HUES48 (cell line): ENCODE measurements around the gene GOLGA2.

ENCODE experiments used
- H3K27ac ChIP-seq: one replicate; pipeline ENCODE4 v1.7.0; 2013; ENCODE audit warnings: low read depth, low read length, inconsistent platforms
- H3K27me3 ChIP-seq: 2 replicates; pipeline ENCODE4 v1.6.1; 2013; ENCODE audit warnings: mild to moderate bottlenecking, low read length; ENCODE audit not compliant: control insufficient read depth, insufficient read depth
- H3K36me3 ChIP-seq: 2 replicates; pipeline ENCODE4 v1.6.1; 2013; ENCODE audit warnings: low read length; ENCODE audit not compliant: control insufficient read depth, insufficient read depth
- H3K4me1 ChIP-seq: 2 replicates; pipeline ENCODE4 v1.6.1; 2013; ENCODE audit warnings: mild to moderate bottlenecking, low read length; ENCODE audit not compliant: control insufficient read depth, insufficient read depth
- H3K4me3 ChIP-seq: 2 replicates; pipeline ENCODE4 v1.5.1; 2013; ENCODE audit warnings: mild to moderate bottlenecking, low read depth, low read length
- H3K9ac ChIP-seq: 2 replicates; pipeline ENCODE4 v1.6.1; 2013; ENCODE audit warnings: mild to moderate bottlenecking, low read depth, low read length, moderate library complexity
- H3K9me3 ChIP-seq: 2 replicates; pipeline ENCODE4 v1.6.1; 2013; ENCODE audit warnings: low read length; ENCODE audit not compliant: control insufficient read depth, insufficient read depth

Gene GOLGA2

GRCh38 chr9:128216781-128217553 lies 58.8 kb downstream of the GOLGA2 start:
- H3K9me3 ChIP-seq: no peaks in the 10 kb centered on the region
- no peak overlapping the region for H3K9ac ChIP-seq
- no peak overlapping the region for H3K27ac ChIP-seq
- peaks cover 9% of the 10 kb centered on the region; the same call in 1 of the 2 replicates for H3K4me1 ChIP-seq
- H3K4me3 ChIP-seq: no peak overlapping the region
- peaks cover 6% of the 10 kb centered on the region; the same call in 1 of the 2 replicates for H3K27me3 ChIP-seq
- peaks cover 11% of the 10 kb centered on the region for H3K36me3 ChIP-seq

- Histone ChIP-seq H3K4me1 (peaks cover 9% of the 10 kb centered on the region; the same call in 1 of the 2 replicates), H3K4me3 (no peak overlapping the region), H3K27me3 (peaks cover 6% of the 10 kb centered on the region; the same call in 1 of the 2 replicates), H3K9me3 (no peaks in the 10 kb centered on the region), H3K36me3 (peaks cover 9% of the 10 kb centered on the region), H3K9ac (no peak overlapping the region), H3K27ac (no peak overlapping the region)
Observed at GRCh38 chr9:128215491-128216409, 60.1 kb downstream of the GOLGA2 start.

- H3K9me3 ChIP-seq: no peaks in the 10 kb centered on the region
- H3K27ac ChIP-seq: peak overlapping the region; percentile 10
- H3K36me3 ChIP-seq: peaks cover 2% of the 10 kb centered on the region
- peaks cover 6% of the 10 kb centered on the region; the same call in 1 of the 2 replicates for H3K27me3 ChIP-seq
- peaks cover 9% of the 10 kb centered on the region; the same call in 1 of the 2 replicates for H3K4me1 ChIP-seq
- H3K4me3 ChIP-seq: no peak overlapping the region
- H3K9ac ChIP-seq: no peak overlapping the region
Observed at GRCh38 chr9:128214571-128215490, 61.0 kb downstream of the GOLGA2 start.

- no peaks in the 10 kb centered on the region for H3K9me3 ChIP-seq
- H3K4me3 ChIP-seq: no peak overlapping the region
- H3K36me3 ChIP-seq: no peaks in the 10 kb centered on the region
- no peak overlapping the region for H3K9ac ChIP-seq
- H3K4me1 ChIP-seq: peaks cover 9% of the 10 kb centered on the region; the same call in 1 of the 2 replicates
- H3K27me3 ChIP-seq: peaks cover 6% of the 10 kb centered on the region; the same call in 1 of the 2 replicates
- H3K27ac ChIP-seq: no peak overlapping the region
Observed at GRCh38 chr9:128213746-128214497, 61.9 kb downstream of the GOLGA2 start.

- Histone ChIP-seq H3K27me3 (peaks cover 6% of the 10 kb centered on the region; the same call in 1 of the 2 replicates), H3K36me3 (no peaks in the 10 kb centered on the region), H3K9ac (no peak overlapping the region), H3K4me1 (no peaks in the 10 kb centered on the region), H3K9me3 (no peaks in the 10 kb centered on the region), H3K27ac (no peak overlapping the region), H3K4me3 (no peak overlapping the region)
Observed at GRCh38 chr9:128211981-128212281, 63.9 kb downstream of the GOLGA2 start.

GRCh38 chr9:128211186-128211980 lies 64.4 kb downstream of the GOLGA2 start:
- no peak overlapping the region for H3K9ac ChIP-seq
- H3K27me3 ChIP-seq: peaks cover 6% of the 10 kb centered on the region; the same call in 1 of the 2 replicates
- no peak overlapping the region for H3K4me3 ChIP-seq
- no peaks in the 10 kb centered on the region for H3K9me3 ChIP-seq
- H3K4me1 ChIP-seq: no peaks in the 10 kb centered on the region
- H3K27ac ChIP-seq: no peak overlapping the region
- no peaks in the 10 kb centered on the region for H3K36me3 ChIP-seq

- Histone ChIP-seq H3K9me3 (no peaks in the 10 kb centered on the region), H3K27me3 (peaks cover 6% of the 10 kb centered on the region; the same call in 1 of the 2 replicates), H3K27ac (no peak overlapping the region), H3K4me3 (no peak overlapping the region), H3K36me3 (no peaks in the 10 kb centered on the region), H3K4me1 (peaks cover 7% of the 10 kb centered on the region; the same call in 1 of the 2 replicates), H3K9ac (no peak overlapping the region)
Observed at GRCh38 chr9:128208946-128209669, 66.7 kb downstream of the GOLGA2 start.

GRCh38 chr9:128208386-128208785 lies 67.4 kb downstream of the GOLGA2 start:
- Histone ChIP-seq H3K27me3 (peaks cover 6% of the 10 kb centered on the region; the same call in 1 of the 2 replicates), H3K36me3 (no peaks in the 10 kb centered on the region), H3K9ac (no peak overlapping the region), H3K27ac (no peak overlapping the region), H3K4me3 (no peak overlapping the region), H3K4me1 (peaks cover 7% of the 10 kb centered on the region; the same call in 1 of the 2 replicates), H3K9me3 (no peaks in the 10 kb centered on the region)
